ENCODE data around the gene DPEP1.

Gene DPEP1

GRCh38 chr16:89637379-89637778 lies 23.9 kb downstream of the DPEP1 start:
- TF ChIP-seq BHLHE40 (IDR thresholded peaks at IDR 0.05; ENCODE audit: borderline replicate concordance): no peak
- no peak for TF ChIP-seq SUZ12 (IDR thresholded peaks at IDR 0.05)
- TF ChIP-seq FOXA1 (IDR thresholded peaks at IDR 0.05): no peak
- ChIA-PET POLR2A (no interaction called here), CTCF (no interaction called here)
- no peak for DNase-seq (ENCODE audit: extremely low spot score)

GRCh38 chr16:89638455-89638854 lies 25.0 kb downstream of the DPEP1 start:
- CTCF ChIA-PET: no interaction called here

GRCh38 chr16:89639385-89639784 lies 25.9 kb downstream of the DPEP1 start:
- CTCF ChIA-PET: no interaction called here
- POLR2A ChIA-PET: no interaction called here
- DNase-seq (ENCODE audit: extremely low spot score): no peak
- no peak for TF ChIP-seq FOXA1 (IDR thresholded peaks at IDR 0.05)
- TF ChIP-seq ZNF384 (IDR thresholded peaks at IDR 0.05): no peak
- no peak for TF ChIP-seq CTBP1 (IDR thresholded peaks at IDR 0.05; ENCODE audit: borderline replicate concordance)
- TF ChIP-seq SUZ12 (IDR thresholded peaks at IDR 0.05): no peak
- TF ChIP-seq NFRKB (IDR thresholded peaks at IDR 0.05): no peak
- no peak for TF ChIP-seq LEF1 (IDR thresholded peaks at IDR 0.05; ENCODE audit: borderline replicate concordance)
- no peak for TF ChIP-seq FOXK2 (IDR thresholded peaks at IDR 0.05)
- no peak for TF ChIP-seq ARNT (IDR thresholded peaks at IDR 0.05)
- no peak for TF ChIP-seq HDGF (IDR thresholded peaks at IDR 0.05; ENCODE audit: borderline replicate concordance)

More at GRCh38 chr16:89638455-89638854, 25.0 kb downstream of the DPEP1 start:
- TF ChIP-seq SP1 (IDR thresholded peaks at IDR 0.05) (no peak), LEF1 (IDR thresholded peaks at IDR 0.05; ENCODE audit: borderline replicate concordance) (no peak), L3MBTL2 (conservative IDR thresholded peaks at IDR 0.05) (no peak), ZNF384 (IDR thresholded peaks at IDR 0.05) (no peak), CTBP1 (IDR thresholded peaks at IDR 0.05; ENCODE audit: borderline replicate concordance) (no peak), ARNT (IDR thresholded peaks at IDR 0.05) (no peak), NFRKB (IDR thresholded peaks at IDR 0.05) (no peak), ELF4 (IDR thresholded peaks at IDR 0.05) (no peak), FOXK2 (IDR thresholded peaks at IDR 0.05) (no peak)
- DNase-seq (ENCODE audit: extremely low spot score): no peak
- POLR2A ChIA-PET: no interaction called here

GRCh38 chr16:89641458-89642119 lies 28.1 kb downstream of the DPEP1 start:
- CTCF ChIA-PET: interaction anchor here (0.6 to 1.4 kb wide), 2 partner anchors 27 to 461 kb away, joined by 3 to 8 read pairs; no protein-coding TSS in a partner anchor
- no peak for DNase-seq (ENCODE audit: extremely low spot score)
- POLR2A ChIA-PET: interaction anchor here (0.6 kb wide), 1 partner anchor 83 kb away, joined by 3 read pairs; no protein-coding TSS in a partner anchor
- TF ChIP-seq LEF1 (IDR thresholded peaks at IDR 0.05; ENCODE audit: borderline replicate concordance) (no peak), FOXM1 (IDR thresholded peaks at IDR 0.05; ENCODE audit: borderline replicate concordance) (no peak), CTBP1 (IDR thresholded peaks at IDR 0.05; ENCODE audit: borderline replicate concordance) (no peak), ZNF384 (IDR thresholded peaks at IDR 0.05) (no peak), FOXA1 (IDR thresholded peaks at IDR 0.05) (no peak), SUZ12 (IDR thresholded peaks at IDR 0.05) (no peak), PKNOX1 (IDR thresholded peaks at IDR 0.05) (no peak), ELF4 (IDR thresholded peaks at IDR 0.05) (no peak), ARNT (IDR thresholded peaks at IDR 0.05) (no peak), FOXK2 (IDR thresholded peaks at IDR 0.05) (no peak), NFRKB (IDR thresholded peaks at IDR 0.05) (no peak), HDGF (IDR thresholded peaks at IDR 0.05; ENCODE audit: borderline replicate concordance) (no peak), SP1 (IDR thresholded peaks at IDR 0.05) (no peak)

GRCh38 chr16:89642574-89642973 lies 29.1 kb downstream of the DPEP1 start:
- ChIA-PET POLR2A (no interaction called here), CTCF (no interaction called here)
- DNase-seq (ENCODE audit: extremely low spot score): no peak
- TF ChIP-seq HDGF (IDR thresholded peaks at IDR 0.05; ENCODE audit: borderline replicate concordance): no peak
- no peak for TF ChIP-seq PKNOX1 (IDR thresholded peaks at IDR 0.05)
- no peak for TF ChIP-seq CTBP1 (IDR thresholded peaks at IDR 0.05; ENCODE audit: borderline replicate concordance)
- no peak for TF ChIP-seq SUZ12 (IDR thresholded peaks at IDR 0.05)
- no peak for TF ChIP-seq NFRKB (IDR thresholded peaks at IDR 0.05)
- TF ChIP-seq TARDBP (IDR thresholded peaks at IDR 0.05): no peak
- no peak for TF ChIP-seq ZNF384 (IDR thresholded peaks at IDR 0.05)
- no peak for TF ChIP-seq ARNT (IDR thresholded peaks at IDR 0.05)
- no peak for TF ChIP-seq SP1 (IDR thresholded peaks at IDR 0.05)
- TF ChIP-seq FOXK2 (IDR thresholded peaks at IDR 0.05): no peak
- no peak for TF ChIP-seq ELF4 (IDR thresholded peaks at IDR 0.05)
- TF ChIP-seq FOXA1 (IDR thresholded peaks at IDR 0.05): no peak
- TF ChIP-seq FOXM1 (IDR thresholded peaks at IDR 0.05; ENCODE audit: borderline replicate concordance): no peak
- no peak for TF ChIP-seq BHLHE40 (IDR thresholded peaks at IDR 0.05; ENCODE audit: borderline replicate concordance)
- TF ChIP-seq L3MBTL2 (conservative IDR thresholded peaks at IDR 0.05): no peak
- no peak for TF ChIP-seq LEF1 (IDR thresholded peaks at IDR 0.05; ENCODE audit: borderline replicate concordance)

- DNase-seq (ENCODE audit: extremely low spot score): no peak
- ChIA-PET POLR2A (no interaction called here), CTCF (no interaction called here)
- TF ChIP-seq ZNF384 (IDR thresholded peaks at IDR 0.05): no peak
- TF ChIP-seq SUZ12 (IDR thresholded peaks at IDR 0.05): no peak
- no peak for TF ChIP-seq TARDBP (IDR thresholded peaks at IDR 0.05)
- no peak for TF ChIP-seq ELF4 (IDR thresholded peaks at IDR 0.05)
- TF ChIP-seq NFRKB (IDR thresholded peaks at IDR 0.05): no peak
- no peak for TF ChIP-seq PKNOX1 (IDR thresholded peaks at IDR 0.05)
- TF ChIP-seq FOXM1 (IDR thresholded peaks at IDR 0.05; ENCODE audit: borderline replicate concordance): no peak
- TF ChIP-seq L3MBTL2 (conservative IDR thresholded peaks at IDR 0.05): no peak
- TF ChIP-seq FOXA1 (IDR thresholded peaks at IDR 0.05): no peak
- TF ChIP-seq CTBP1 (IDR thresholded peaks at IDR 0.05; ENCODE audit: borderline replicate concordance): no peak
- TF ChIP-seq ARNT (IDR thresholded peaks at IDR 0.05): no peak
Measured at GRCh38 chr16:89643769-89644300, 30.4 kb downstream of the DPEP1 start.
